HepG2 (cell line): ENCODE results near the gene ARHGAP26. TPM values are rescaled to one million over a fixed set of nuclear protein-coding genes. Genes with fewer than 3 reads are reported as not detected.

Experiments used
- ATAD3A ChIP-seq: sonication (generic); formaldehyde crosslinking; IDR thresholded peaks from 2 replicates; pipeline ENCODE4 v1.4.0; 2020; ENCODE audit warnings: missing genetic modification reagents
- EZH2 ChIP-seq: conservative IDR thresholded peaks from 2 replicates; pipeline ENCODE4 v1.6.1; 2012; ENCODE audit warnings: mild to moderate bottlenecking, low read depth, low read length, moderate library complexity
- FOSL1 ChIP-seq: sonication (generic); formaldehyde crosslinking; IDR thresholded peaks from 2 replicates; pipeline ENCODE4 v1.9.0; 2021; ENCODE audit warnings: missing genetic modification reagents, borderline replicate concordance
- GATAD1 ChIP-seq: IDR thresholded peaks from 2 replicates; pipeline ENCODE4 v1.6.1; 2016; ENCODE audit warnings: missing genetic modification reagents, missing compliant biosample characterization
- JUNB ChIP-seq: sonication (generic); formaldehyde crosslinking; IDR thresholded peaks from 2 replicates; pipeline ENCODE4 v1.8.0; 2022; ENCODE audit warnings: missing genetic modification reagents, mild to moderate bottlenecking, borderline replicate concordance
- KLF16 ChIP-seq, 2 experiments: sonication (generic) in 1 of 2; formaldehyde crosslinking in 1 of 2; IDR thresholded peaks; 2 replicates each; pipeline versions ENCODE4 v1.6.1 to v1.8.0; 2016 to 2023; ENCODE audit warnings: missing genetic modification reagents in 2 of 2, missing compliant biosample characterization in 1 of 2
- KMT2A ChIP-seq: sonication (generic); formaldehyde crosslinking; IDR thresholded peaks from 2 replicates; pipeline ENCODE4 v1.4.0; 2020; ENCODE audit warnings: missing genetic modification reagents
- PHF21A ChIP-seq: sonication (generic); formaldehyde crosslinking; IDR thresholded peaks from 2 replicates; pipeline ENCODE4 v1.5.0; 2020; ENCODE audit warnings: mild to moderate bottlenecking, missing genetic modification reagents
- RAD21 ChIP-seq: fragments of 450-650 bp; formaldehyde crosslinking; IDR thresholded peaks from 2 replicates; pipeline ENCODE4 v1.5.0; 2020; ENCODE audit warnings: mild to moderate bottlenecking
- TCF12 ChIP-seq, 2 experiments: fragments of 450-650 bp in 1 of 2; sonication (generic) in 1 of 2; formaldehyde crosslinking in 1 of 2; IDR thresholded peaks; 2 replicates each; pipeline versions ENCODE4 v1.6.1 to v1.8.0; 2017 to 2022; ENCODE audit warnings: antibody characterized with exemption in 1 of 2, mild to moderate bottlenecking in 1 of 2, missing genetic modification reagents in 1 of 2, moderate library complexity in 1 of 2
- TFE3 ChIP-seq: IDR thresholded peaks from 2 replicates; pipeline ENCODE4 v1.6.1; 2016
- TRAFD1 ChIP-seq: sonication (generic); formaldehyde crosslinking; IDR thresholded peaks from 2 replicates; pipeline ENCODE4 v1.5.1; 2020; ENCODE audit warnings: missing genetic modification reagents, mild to moderate bottlenecking, borderline replicate concordance
- UBTF ChIP-seq: sonication (generic); formaldehyde crosslinking; IDR thresholded peaks from 2 replicates; pipeline ENCODE4 v1.4.0; 2020; ENCODE audit warnings: mild to moderate bottlenecking, missing genetic modification reagents
- WIZ ChIP-seq: sonication (generic); formaldehyde crosslinking; IDR thresholded peaks from 2 replicates; pipeline ENCODE4 v1.5.1; 2020; ENCODE audit warnings: mild to moderate bottlenecking, missing genetic modification reagents
- ZBTB2 ChIP-seq: sonication (generic); formaldehyde crosslinking; IDR thresholded peaks from 2 replicates; pipeline ENCODE4 v1.8.0; 2022; ENCODE audit warnings: low read depth, missing genetic modification reagents
- ZNF276 ChIP-seq: sonication (generic); formaldehyde crosslinking; IDR thresholded peaks from 2 replicates; pipeline ENCODE4 v1.4.0; 2020; ENCODE audit warnings: mild to moderate bottlenecking, low read depth, missing genetic modification reagents
- ZNF451 ChIP-seq: sonication (generic); formaldehyde crosslinking; IDR thresholded peaks from 2 replicates; pipeline ENCODE4 v1.5.0; 2020; ENCODE audit warnings: mild to moderate bottlenecking, missing genetic modification reagents
- ZNF546 ChIP-seq: sonication (generic); formaldehyde crosslinking; conservative IDR thresholded peaks from 2 replicates; pipeline ENCODE4 v1.8.1; 2023; ENCODE audit warnings: mild to moderate bottlenecking, missing genetic modification reagents
- ZNF557 ChIP-seq: sonication (generic); formaldehyde crosslinking; IDR thresholded peaks from 2 replicates; pipeline ENCODE4 v1.4.0; 2020; ENCODE audit warnings: missing genetic modification reagents
- ZNF567 ChIP-seq: sonication (generic); formaldehyde crosslinking; IDR thresholded peaks from 2 replicates; pipeline ENCODE4 v1.8.1; 2023; ENCODE audit warnings: mild to moderate bottlenecking, missing genetic modification reagents, borderline replicate concordance
- ZNF772 ChIP-seq: sonication (generic); formaldehyde crosslinking; IDR thresholded peaks from 2 replicates; pipeline ENCODE4 v1.5.0; 2020; ENCODE audit warnings: mild to moderate bottlenecking, missing genetic modification reagents
- polyA plus RNA-seq, 8 experiments: library from polyadenylated mRNA; depleted of rRNA in 3 of 8; stranded (reverse) in 7 of 8; unstranded in 1 of 8; fragments of >200 nt; fragmentation: Illumina TruSeq in 4 of 8; extraction: Trizol in 4 of 8; gene quantifications; 2 replicates each; pipeline versions ENCODE4 v1.2.1 to v1.2.3, GENCODE V29; 2011 to 2016; ENCODE audit warnings: low read depth in 4 of 8, missing spikeins in 1 of 8, mixed read lengths in 1 of 8; ENCODE audit not compliant: insufficient read depth in 1 of 8
- total RNA-seq, 5 experiments: library from RNA; depleted of rRNA; stranded (reverse); fragments of >200 nt; fragmentation: Illumina TruSeq; extraction: Trizol; gene quantifications; 2 replicates each; pipeline ENCODE4 v1.2.3, GENCODE V29; 2016; ENCODE audit warnings: low read depth in 1 of 5

The ARHGAP26 gene
- total and polyA plus RNA-seq, 2 of the 13 experiments (the other 11 are each of a cell fraction or from before 2014, with no cell fraction given), result 9.6 to 18.2 TPM

GRCh38 chr5:142807372-142807911 is 37.3 kb downstream of the ARHGAP26 start (continued):
- TF ChIP-seq GATAD1 (CRISPR knock-in tag) (peak; percentile 76), ZBTB2 (0 out of 2 replicates have a peak, but pooled peaks have one; percentile 39), EZH2 (no peak), TRAFD1 (CRISPR knock-in tag) (no peak), PHF21A (CRISPR knock-in tag) (peak; percentile 100), ZNF546 (CRISPR knock-in tag) (no peak), ZNF276 (CRISPR knock-in tag) (peak; percentile 77; the same call in 1 of the 2 replicates), TFE3 (CRISPR knock-in tag) (peak; percentile 83), ATAD3A (no peak), RAD21 (peak; percentile 47), KLF16 (CRISPR knock-in tag; IDR thresholded peaks at IDR 0.05) (peak in 1 of 2 experiments; percentile 98; a peak in 2 of 4 replicates), JUNB (peak; percentile 72; the same call in 1 of the 2 replicates), FOSL1 (CRISPR knock-in tag) (no peak; the same call in 1 of the 2 replicates), UBTF (peak; percentile 77), ZNF567 (peak; percentile 77; the same call in 1 of the 2 replicates), TCF12 (IDR thresholded peaks at IDR 0.05) (no peak), TCF12 (CRISPR knock-in tag; IDR thresholded peaks at IDR 0.05) (0 out of 2 replicates have a peak, but pooled peaks have one; percentile 39), ZNF772 (peak; percentile 60; the same call in 1 of the 2 replicates), ZNF451 (CRISPR knock-in tag) (no peak), ZNF557 (CRISPR knock-in tag) (no peak; the same call in 1 of the 2 replicates), KMT2A (peak; percentile 91), WIZ (CRISPR knock-in tag) (no peak)
